GM18951 (cell line): ENCODE measurements around the gene PSMD8.
"Not testable (repeated sequence)": the region's sequence is repeated elsewhere in the genome, so short reads cannot be mapped to it uniquely, and the experiment has no call there.

Source experiments
- POLR2A ChIP-seq: IDR thresholded peaks from 4 replicates; pipeline ENCODE4 v1.6.1; 2011; ENCODE audit warnings: mild to moderate bottlenecking; ENCODE audit not compliant: insufficient read length, insufficient read depth; ENCODE audit errors: extremely low read depth
- in situ Hi-C: fragments of 300-500 bp; cut with MboI; formaldehyde crosslinking; loops from one replicate; pipeline ENCODE4 v1.12.0; 2022; ENCODE audit warnings: low sequenced_read_pairs, mixed read lengths, inconsistent platforms; ENCODE audit not compliant: unreplicated experiment

PSMD8 gene

GRCh38 chr19:38399081-38399480 is 24.7 kb downstream of the PSMD8 start:
- no peak for TF ChIP-seq POLR2A
- in situ Hi-C loops: no loop called here

DNA sequence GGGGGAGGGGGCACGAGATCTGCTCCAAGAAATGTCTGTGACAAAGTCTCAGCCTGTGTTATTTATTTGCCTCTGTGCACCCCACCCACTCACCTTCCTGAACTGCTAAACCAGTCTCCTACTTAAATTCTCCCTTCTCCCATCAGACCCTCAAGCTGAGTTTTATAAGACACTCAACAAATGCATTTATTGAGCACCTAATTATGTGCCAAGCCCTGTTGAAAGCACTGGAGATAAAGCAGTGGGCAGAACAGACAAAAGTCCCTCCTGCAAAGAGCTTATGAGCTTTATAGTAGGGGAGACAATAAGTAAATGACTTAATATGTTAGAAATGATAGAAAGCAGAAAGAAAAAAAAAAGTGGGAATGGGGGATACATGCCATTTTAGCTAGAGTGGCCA is 25.2 kb downstream of the PSMD8 start:
- in situ Hi-C loops: no loop called here
- TF ChIP-seq POLR2A: no peak

DNA sequence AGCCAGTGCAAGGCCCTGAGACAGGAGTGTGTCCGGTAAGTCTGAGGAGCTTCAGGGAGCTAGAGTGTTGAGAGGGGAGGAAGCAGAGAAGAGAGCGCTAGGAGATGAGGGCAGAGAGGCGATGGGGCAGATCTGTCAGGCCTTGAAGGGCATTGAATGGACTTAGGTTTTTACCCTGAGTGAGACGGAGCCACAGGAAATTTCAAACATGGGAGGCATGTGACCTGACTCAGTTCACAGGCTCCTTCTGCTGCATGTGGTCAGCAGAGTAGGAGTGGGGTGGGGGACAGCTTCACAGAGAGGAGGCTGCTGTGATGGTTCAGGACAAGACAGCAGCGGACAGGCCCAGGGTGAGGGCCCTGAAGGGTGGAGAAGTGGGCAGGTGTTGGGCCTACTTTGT is 26.0 kb downstream of the PSMD8 start:
- in situ Hi-C loops: no loop called here
- no peak for TF ChIP-seq POLR2A

DNA sequence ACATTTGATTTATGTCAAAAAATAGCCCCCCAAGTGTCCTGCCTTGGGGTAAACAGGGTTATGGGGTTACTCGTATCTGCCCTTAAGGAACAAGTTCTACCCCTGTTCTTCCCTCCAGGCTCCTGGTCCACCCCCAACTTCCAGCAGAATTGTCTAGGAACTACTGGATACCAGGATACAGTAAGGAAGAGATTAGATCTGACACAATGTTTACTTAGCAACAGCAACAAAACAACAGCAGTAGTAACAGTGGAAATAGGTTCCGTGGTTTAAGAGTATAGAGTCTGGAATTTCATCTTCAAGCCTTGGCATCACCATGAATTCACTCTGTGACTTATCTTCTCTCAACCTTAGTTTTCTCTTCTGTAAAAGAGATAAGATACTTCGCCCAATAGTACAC is 26.8 kb downstream of the PSMD8 start:
- in situ Hi-C loops: no loop called here
- TF ChIP-seq POLR2A: no peak

GRCh38 chr19:38402623-38402966 is 28.2 kb downstream of the PSMD8 start:
- peak; percentile 3 for TF ChIP-seq POLR2A
- in situ Hi-C loops: no loop called here

GRCh38 chr19:38402967-38403674 is 28.8 kb downstream of the PSMD8 start, which contains the start of gene FAM98C:
TSS of gene FAM98C (plus strand) at chr19:38403093. CDS start at chr19:38403154, 61 bp downstream.
- peak; percentile 52 for TF ChIP-seq POLR2A
- in situ Hi-C loops: no loop called here

- in situ Hi-C loops: no loop called here
These were observed 30.5 kb downstream of the PSMD8 start for GRCh38 chr19:38404858-38405257.

GRCh38 chr19:38405276-38405675 is 30.9 kb downstream of the PSMD8 start:
- in situ Hi-C loops: no loop called here
- TF ChIP-seq POLR2A: no peak

More at GRCh38 chr19:38404858-38405257, 30.5 kb downstream of the PSMD8 start:
- no peak for TF ChIP-seq POLR2A

- in situ Hi-C loops: no loop called here
- no peak for TF ChIP-seq POLR2A
These were observed 35.3 kb downstream of the PSMD8 start for GRCh38 chr19:38409631-38410133.

DNA sequence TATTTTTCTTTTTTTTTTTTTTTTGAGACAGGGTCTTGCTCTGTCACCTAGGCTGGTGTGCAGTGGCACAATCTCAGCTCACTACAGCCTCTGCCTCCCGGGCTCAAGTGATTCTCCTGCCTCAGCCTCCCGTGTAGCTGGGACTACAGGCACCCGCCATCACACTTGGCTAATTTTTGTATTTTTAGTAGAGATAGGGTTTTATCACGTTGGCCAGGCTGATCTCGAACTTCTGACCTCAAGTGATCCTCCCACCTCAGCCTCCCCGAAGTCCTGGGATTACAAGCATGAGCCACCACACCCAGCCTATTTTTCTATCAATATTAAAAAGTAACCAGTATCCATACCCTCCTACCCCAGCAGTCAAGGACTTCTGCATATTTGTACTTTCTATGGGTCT is 36.0 kb downstream of the PSMD8 start:
- in situ Hi-C loops: not testable (repeated sequence)

DNA sequence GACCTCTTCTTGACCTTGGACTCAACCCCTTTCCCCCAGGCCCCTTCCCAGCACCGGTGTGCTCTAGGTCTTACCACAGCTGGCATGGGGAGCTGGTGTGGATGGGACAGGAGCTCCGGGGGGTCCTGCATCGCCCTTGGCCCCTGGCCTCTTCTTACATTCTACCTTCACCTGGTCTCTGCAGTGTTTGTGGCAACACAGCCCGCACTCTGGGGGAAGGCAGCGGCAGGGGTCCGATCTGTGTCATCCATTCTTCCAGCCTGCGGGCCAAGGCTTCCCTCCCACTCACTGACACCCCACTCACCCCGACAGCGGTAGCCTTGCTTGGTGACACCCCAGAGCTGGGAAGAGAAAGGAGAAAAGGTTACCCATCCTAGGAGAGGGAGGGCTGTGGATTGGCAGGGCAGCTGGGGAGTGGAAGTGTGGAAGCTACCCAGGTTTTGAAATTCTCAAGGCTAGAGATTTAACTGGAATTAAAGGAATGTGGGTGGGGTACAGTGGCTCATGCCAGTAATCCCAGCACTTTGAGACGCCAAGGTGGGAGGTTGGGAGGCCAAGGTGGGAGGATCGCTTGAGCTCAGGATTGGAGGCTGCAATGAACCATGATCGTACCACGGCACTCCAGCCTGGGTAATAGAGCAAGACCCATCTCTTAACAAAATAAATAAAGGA is 36.8 kb downstream of the PSMD8 start:
- no peak for TF ChIP-seq POLR2A
- in situ Hi-C loops: no loop called here

DNA sequence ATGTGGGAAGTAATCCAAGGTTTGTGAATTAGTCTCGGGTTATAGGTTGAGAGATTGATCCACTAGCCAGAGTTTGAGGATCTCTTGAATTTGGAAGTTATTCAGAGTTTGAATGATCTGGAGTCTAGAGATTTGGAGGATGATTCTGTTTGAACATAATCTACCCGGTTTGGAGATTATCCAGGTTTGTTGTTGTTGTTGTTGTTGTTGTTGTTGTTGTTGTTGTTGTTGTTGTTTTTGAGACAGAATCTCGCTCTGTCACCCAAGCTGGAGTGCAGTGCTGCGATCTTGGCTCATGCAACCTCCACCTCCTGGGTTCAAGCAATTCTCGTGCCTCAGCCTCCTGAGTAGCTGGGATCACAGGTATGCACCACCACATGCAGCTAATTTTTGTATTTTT is 37.5 kb downstream of the PSMD8 start:
- in situ Hi-C loops: not testable (repeated sequence)

- in situ Hi-C loops: no loop called here
- TF ChIP-seq POLR2A: no peak
These were observed 38.1 kb downstream of the PSMD8 start for GRCh38 chr19:38412491-38412890.

GRCh38 chr19:38412961-38413360 is 38.6 kb downstream of the PSMD8 start:
- in situ Hi-C loops: no loop called here
- no peak for TF ChIP-seq POLR2A
